RWPE2 (cell line): ENCODE measurements around the gene TMCC1.
A peak's percentile ranks its signal among the peaks of the same experiment; 100 is the strongest.

Source experiments
- ATAC-seq: fragments of 200-7000 bp; cut with Tn5 transposase; 3 replicates; pipeline ENCODE4 v1.9.1; 2021; ENCODE audit warnings: low read depth
- DNase-seq: peaks from one replicate; pipeline ENCODE4 v3.0.0-alpha.2; 2020; ENCODE audit warnings: low spot score
- H3K27ac ChIP-seq: fragments of 450-650 bp; 2 replicates; pipeline ENCODE4 v1.5.1; 2017; ENCODE audit warnings: mild to moderate bottlenecking; ENCODE audit not compliant: poor library complexity, severe bottlenecking
- H3K27me3 ChIP-seq: fragments of 250-450 bp; sonication (Bioruptor Pico); 2 replicates; pipeline ENCODE4 v1.5.1; 2021; ENCODE audit warnings: mild to moderate bottlenecking, moderate library complexity; ENCODE audit not compliant: insufficient read depth, poor library complexity, severe bottlenecking
- H3K36me3 ChIP-seq: fragments of 250-450 bp; sonication (Bioruptor Pico); 2 replicates; pipeline ENCODE4 v1.5.1; 2020; ENCODE audit warnings: low read depth, mild to moderate bottlenecking, moderate library complexity
- H3K4me1 ChIP-seq: fragments of 250-450 bp; sonication (Bioruptor Pico); 2 replicates; pipeline ENCODE4 v1.5.1; 2021; ENCODE audit warnings: mild to moderate bottlenecking, moderate library complexity; ENCODE audit not compliant: insufficient read depth, poor library complexity, severe bottlenecking
- H3K4me3 ChIP-seq: fragments of 250-450 bp; sonication (Bioruptor Pico); 2 replicates; pipeline ENCODE4 v1.5.1; 2021; ENCODE audit warnings: mild to moderate bottlenecking, moderate library complexity; ENCODE audit not compliant: severe bottlenecking
- H3K9me3 ChIP-seq: fragments of 250-450 bp; sonication (Bioruptor Pico); 2 replicates; pipeline ENCODE4 v1.5.1; 2021; ENCODE audit warnings: mild to moderate bottlenecking, moderate library complexity; ENCODE audit not compliant: severe bottlenecking
- CTCF ChIP-seq: fragments of 450-650 bp; IDR thresholded peaks from one replicate; pipeline ENCODE4 v1.5.1; 2017; ENCODE audit warnings: mild to moderate bottlenecking, moderate library complexity; ENCODE audit not compliant: poor library complexity, severe bottlenecking

The TMCC1 gene

GRCh38 chr3:129673897-129674797 is 219.4 kb downstream of the TMCC1 start:
- H3K9me3 ChIP-seq: no peaks in the 10 kb centered on the region
- no peak overlapping the region for H3K4me3 ChIP-seq
- DNase-seq (no peak), ATAC-seq (peak; percentile 46; the same call in 1 of the 3 replicates)
- H3K36me3 ChIP-seq: peaks cover 17% of the 10 kb centered on the region
- no peak for TF ChIP-seq CTCF
- no peak overlapping the region for H3K27ac ChIP-seq
- peaks cover 2% of the 10 kb centered on the region for H3K4me1 ChIP-seq
- no peaks in the 10 kb centered on the region for H3K27me3 ChIP-seq

GRCh38 chr3:129673012-129673411 is 220.5 kb downstream of the TMCC1 start:
- H3K36me3 ChIP-seq: peaks cover 27% of the 10 kb centered on the region
- ATAC-seq (no peak), DNase-seq (no peak)
- peaks cover 2% of the 10 kb centered on the region for H3K4me1 ChIP-seq
- no peak for TF ChIP-seq CTCF
- H3K27me3 ChIP-seq: no peaks in the 10 kb centered on the region
- no peaks in the 10 kb centered on the region for H3K9me3 ChIP-seq
- no peak overlapping the region for H3K4me3 ChIP-seq
- no peak overlapping the region for H3K27ac ChIP-seq

- TF ChIP-seq CTCF: no peak
- Histone ChIP-seq H3K4me1 (peaks cover 2% of the 10 kb centered on the region), H3K27me3 (no peaks in the 10 kb centered on the region), H3K4me3 (no peak overlapping the region), H3K9me3 (no peaks in the 10 kb centered on the region), H3K27ac (no peak overlapping the region), H3K36me3 (peaks cover 27% of the 10 kb centered on the region)
- DNase-seq (no peak), ATAC-seq (no peak)
Observed at GRCh38 chr3:129672412-129672811, 221.1 kb downstream of the TMCC1 start.

- peaks cover 24% of the 10 kb centered on the region for H3K36me3 ChIP-seq
- no peaks in the 10 kb centered on the region for H3K27me3 ChIP-seq
- DNase-seq (no peak), ATAC-seq (peak; percentile 65)
- H3K4me3 ChIP-seq: no peak overlapping the region
- no peak for TF ChIP-seq CTCF
- peak overlapping the region; percentile 86 for H3K27ac ChIP-seq
- peaks cover 36% of the 10 kb centered on the region for H3K4me1 ChIP-seq
- H3K9me3 ChIP-seq: no peaks in the 10 kb centered on the region
Observed at GRCh38 chr3:129665024-129665768, 228.3 kb downstream of the TMCC1 start.
